ENCODE data around the gene TRIM65. TPM values are rescaled to one million over a fixed set of nuclear protein-coding genes. Genes with fewer than 3 reads are reported as not detected.

TRIM65 gene
- total RNA-seq, 2 donors from 2014 or later = 7.0 to 9.8 TPM

DNA sequence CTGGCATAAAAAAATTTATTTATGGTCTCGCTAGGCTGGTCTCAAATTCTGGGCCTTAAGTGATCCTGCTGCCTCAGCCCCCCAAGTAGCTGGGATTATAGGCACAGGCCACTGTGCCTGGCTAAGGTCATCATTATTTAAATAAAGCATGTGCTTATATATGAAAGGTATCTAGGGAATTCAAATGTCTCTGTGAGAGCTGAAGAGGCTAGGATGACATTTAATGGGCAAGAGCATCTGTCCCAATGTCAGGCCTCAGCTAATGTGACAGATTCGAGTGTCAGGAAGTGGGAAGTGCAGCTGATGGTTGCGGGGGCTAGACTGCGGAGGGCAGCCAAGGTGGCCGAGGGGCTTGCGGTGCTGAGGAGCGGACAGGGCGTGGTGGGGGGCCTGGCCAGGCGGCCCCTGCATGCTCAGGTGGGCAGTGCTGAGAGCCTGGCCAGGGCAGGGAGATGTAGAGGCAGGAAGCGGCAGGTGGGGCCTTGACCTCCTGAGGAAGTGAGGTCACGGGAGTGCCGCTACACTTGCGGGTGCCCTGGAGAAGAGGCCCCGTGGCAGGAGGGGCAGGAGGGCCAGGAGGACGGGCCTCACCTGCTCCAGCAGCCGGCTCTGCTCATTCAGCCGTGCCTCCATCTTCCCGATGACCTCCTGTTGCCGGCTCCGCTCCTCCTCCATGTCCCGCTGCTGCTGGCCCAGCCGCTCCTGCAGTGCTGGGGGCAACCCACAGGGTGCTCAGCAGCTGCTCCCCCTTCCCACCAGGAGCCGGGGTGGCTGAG is 20.6 kb upstream of the TRIM65 start:
- TF ChIP-seq, protein P1, sequence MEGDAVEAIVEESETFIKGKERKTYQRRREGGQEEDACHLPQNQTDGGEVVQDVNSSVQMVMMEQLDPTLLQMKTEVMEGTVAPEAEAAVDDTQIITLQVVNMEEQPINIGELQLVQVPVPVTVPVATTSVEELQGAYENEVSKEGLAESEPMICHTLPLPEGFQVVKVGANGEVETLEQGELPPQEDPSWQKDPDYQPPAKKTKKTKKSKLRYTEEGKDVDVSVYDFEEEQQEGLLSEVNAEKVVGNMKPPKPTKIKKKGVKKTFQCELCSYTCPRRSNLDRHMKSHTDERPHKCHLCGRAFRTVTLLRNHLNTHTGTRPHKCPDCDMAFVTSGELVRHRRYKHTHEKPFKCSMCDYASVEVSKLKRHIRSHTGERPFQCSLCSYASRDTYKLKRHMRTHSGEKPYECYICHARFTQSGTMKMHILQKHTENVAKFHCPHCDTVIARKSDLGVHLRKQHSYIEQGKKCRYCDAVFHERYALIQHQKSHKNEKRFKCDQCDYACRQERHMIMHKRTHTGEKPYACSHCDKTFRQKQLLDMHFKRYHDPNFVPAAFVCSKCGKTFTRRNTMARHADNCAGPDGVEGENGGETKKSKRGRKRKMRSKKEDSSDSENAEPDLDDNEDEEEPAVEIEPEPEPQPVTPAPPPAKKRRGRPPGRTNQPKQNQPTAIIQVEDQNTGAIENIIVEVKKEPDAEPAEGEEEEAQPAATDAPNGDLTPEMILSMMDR (IDR thresholded peaks at IDR 0.05) = no peak
- DNase-seq (ENCODE audit: low spot score) = no peak
- Histone ChIP-seq H3K4me1 (peaks cover 0 to 4% of the 10 kb centered on the region in 2 donors), H3K9me3 (no peaks in the 10 kb centered on the region), H3K36me3 (peaks cover 7% of the 10 kb centered on the region), H3K4me3 (no peak overlapping the region), H3K27ac (no peak overlapping the region), H3K27me3 (no peaks in the 10 kb centered on the region)

DNA sequence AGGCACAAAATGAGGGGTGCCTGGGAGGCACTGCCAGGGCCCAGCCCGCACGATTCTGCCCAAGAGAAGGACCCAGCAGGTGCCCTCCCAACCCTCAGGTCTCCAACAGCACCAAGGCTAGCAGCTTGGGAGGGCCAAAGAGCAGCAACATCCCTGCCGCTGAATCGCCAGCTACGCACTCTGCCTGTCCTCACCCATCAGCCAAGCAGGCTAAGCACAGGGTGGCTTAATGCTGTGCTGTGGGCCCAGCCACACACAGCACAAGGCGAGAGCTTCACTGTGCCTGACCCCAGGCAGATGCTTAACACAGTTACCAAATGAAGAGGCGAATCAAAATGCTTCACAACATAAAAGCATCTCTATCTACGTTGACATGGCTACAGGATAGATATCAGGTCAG is 18.5 kb upstream of the TRIM65 start:
- no peak overlapping the region for H3K27ac ChIP-seq
- peaks cover 7% of the 10 kb centered on the region for H3K36me3 ChIP-seq
- TF ChIP-seq, protein P1 (IDR thresholded peaks at IDR 0.05) = no peak
- H3K27me3 ChIP-seq = no peaks in the 10 kb centered on the region
- H3K9me3 ChIP-seq = no peaks in the 10 kb centered on the region
- H3K4me3 ChIP-seq = no peak overlapping the region
- DNase-seq (ENCODE audit: low spot score) = no peak
- peaks cover 0 to 5% of the 10 kb centered on the region in 2 donors for H3K4me1 ChIP-seq

DNA sequence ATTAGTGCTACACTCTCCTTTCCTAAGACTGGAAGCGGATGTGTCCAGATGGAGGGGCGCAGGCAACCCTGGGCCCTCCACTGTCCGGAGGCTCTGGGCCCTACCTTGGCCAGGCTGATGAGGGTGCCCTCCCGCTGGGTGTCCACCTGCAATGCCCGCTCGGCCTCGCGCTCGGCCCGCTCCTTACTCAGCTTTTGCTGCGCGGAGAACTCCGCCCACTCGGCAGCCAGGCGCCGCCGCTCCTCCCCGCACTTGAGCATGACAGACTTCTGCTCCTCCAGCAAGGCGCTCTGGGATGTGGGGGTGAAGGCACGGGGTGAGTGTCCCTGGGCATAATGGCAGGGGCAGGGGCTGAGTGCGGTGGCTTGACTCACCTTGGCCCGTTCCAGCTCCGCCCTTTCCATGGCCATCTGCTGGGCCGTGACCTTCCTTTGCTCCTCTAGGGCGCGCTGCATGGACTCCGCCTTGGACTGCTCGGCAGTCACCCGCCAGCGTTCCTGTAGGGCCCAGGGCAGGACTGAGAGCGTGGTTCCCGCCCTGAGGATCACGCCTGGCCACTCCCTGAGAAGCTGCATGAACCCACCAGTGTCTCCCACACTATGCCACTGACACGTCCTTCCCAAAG is 18.0 kb upstream of the TRIM65 start:
- no peaks in the 10 kb centered on the region for H3K27me3 ChIP-seq
- no peak for DNase-seq (ENCODE audit: low spot score)
- peaks cover 7% of the 10 kb centered on the region for H3K36me3 ChIP-seq
- peaks cover 0 to 10% of the 10 kb centered on the region in 2 donors for H3K4me1 ChIP-seq
- no peaks in the 10 kb centered on the region for H3K9me3 ChIP-seq
- TF ChIP-seq, protein P1 (IDR thresholded peaks at IDR 0.05) = no peak
- H3K27ac ChIP-seq = no peak overlapping the region
- no peak overlapping the region for H3K4me3 ChIP-seq

DNA sequence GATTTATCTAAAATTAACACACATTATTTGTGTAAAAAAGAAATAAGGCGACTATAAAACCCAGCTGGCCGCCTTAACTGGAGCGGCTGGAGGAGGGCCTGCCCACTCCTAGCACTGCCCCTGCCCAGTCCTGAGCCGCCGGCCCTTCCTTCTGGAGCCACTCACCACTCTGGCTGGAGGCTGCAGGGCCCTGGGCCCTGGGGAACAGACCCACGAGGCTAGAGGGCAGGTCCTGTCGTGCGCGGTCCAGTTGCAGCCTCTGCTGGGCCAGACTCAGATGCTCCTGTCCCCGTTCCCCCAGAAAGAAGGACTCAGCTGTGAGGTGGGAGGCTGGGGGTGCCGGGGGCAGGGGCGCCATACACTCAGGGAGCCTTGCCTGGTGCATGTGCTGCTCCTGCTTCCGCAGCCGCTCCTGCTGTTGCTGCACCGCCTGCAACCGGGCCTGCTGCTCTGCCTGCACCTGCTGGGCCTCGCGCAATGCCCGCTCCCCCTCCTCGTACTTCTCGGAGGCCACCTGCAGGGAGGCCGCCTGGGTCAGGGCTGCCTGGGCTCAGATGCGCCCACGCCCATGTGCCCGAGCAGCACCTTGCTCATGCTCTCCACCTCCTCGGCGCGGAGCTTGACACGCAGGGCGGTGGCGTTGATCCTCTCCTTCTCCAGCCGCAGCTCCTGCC is 16.9 kb upstream of the TRIM65 start:
- no peak overlapping the region for H3K27ac ChIP-seq
- no peaks in the 10 kb centered on the region for H3K27me3 ChIP-seq
- no peaks in the 10 kb centered on the region for H3K9me3 ChIP-seq
- H3K36me3 ChIP-seq = peaks cover 7% of the 10 kb centered on the region
- DNase-seq (ENCODE audit: low spot score) = no peak
- H3K4me1 ChIP-seq = peaks cover 0 to 15% of the 10 kb centered on the region in 2 donors
- TF ChIP-seq, protein P1 (IDR thresholded peaks at IDR 0.05) = no peak
- no peak overlapping the region for H3K4me3 ChIP-seq

DNA sequence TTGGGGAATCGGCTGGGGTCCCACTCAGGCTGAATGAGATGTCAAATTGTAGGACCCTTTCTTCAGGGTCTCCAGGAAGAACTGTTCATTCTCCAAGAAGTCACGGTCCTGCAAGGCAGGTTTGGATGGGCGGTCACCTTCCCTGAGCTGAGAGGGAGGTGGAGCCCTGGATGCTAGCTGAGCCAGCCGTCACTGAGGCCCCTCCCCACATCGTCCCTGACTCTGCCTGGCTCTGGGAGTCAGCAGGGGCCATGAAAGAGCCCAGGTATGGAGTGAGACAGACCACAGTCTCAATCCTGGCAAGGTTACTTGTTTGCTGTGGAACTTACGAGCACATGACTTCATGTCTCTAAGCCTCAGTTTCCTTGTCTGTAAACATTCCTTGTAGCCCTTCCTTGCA is 13.9 kb upstream of the TRIM65 start:
- Histone ChIP-seq H3K4me1 (peaks cover 0 to 19% of the 10 kb centered on the region in 2 donors), H3K27ac (no peak overlapping the region), H3K9me3 (no peaks in the 10 kb centered on the region), H3K36me3 (peaks cover 7% of the 10 kb centered on the region), H3K27me3 (no peaks in the 10 kb centered on the region), H3K4me3 (no peak overlapping the region)
- TF ChIP-seq, protein P1 (IDR thresholded peaks at IDR 0.05) = no peak
- no peak for DNase-seq (ENCODE audit: low spot score)

Measured in right atrium auricular region (tissue), 2 donors.